NCI-H1436 treated with DMSO at 0.1 percent for 48 hours (cell line): ENCODE measurements around the gene SLC23A2.
"Not testable (repeated sequence)": the region's sequence is repeated elsewhere in the genome, so short reads cannot be mapped to it uniquely, and the experiment has no call there.

ENCODE experiments used
- DNase-seq: peaks from one replicate; lab custom pipeline; 2025; lab: John Stamatoyannopoulos, UW

Gene SLC23A2

GRCh38 chr20:4902788-4903187, 98.5 kb downstream of the SLC23A2 start:
- DNase-seq, result no peak

- DNase-seq, result no peak
Measured at GRCh38 chr20:4901031-4901818, 100.1 kb downstream of the SLC23A2 start.

DNA sequence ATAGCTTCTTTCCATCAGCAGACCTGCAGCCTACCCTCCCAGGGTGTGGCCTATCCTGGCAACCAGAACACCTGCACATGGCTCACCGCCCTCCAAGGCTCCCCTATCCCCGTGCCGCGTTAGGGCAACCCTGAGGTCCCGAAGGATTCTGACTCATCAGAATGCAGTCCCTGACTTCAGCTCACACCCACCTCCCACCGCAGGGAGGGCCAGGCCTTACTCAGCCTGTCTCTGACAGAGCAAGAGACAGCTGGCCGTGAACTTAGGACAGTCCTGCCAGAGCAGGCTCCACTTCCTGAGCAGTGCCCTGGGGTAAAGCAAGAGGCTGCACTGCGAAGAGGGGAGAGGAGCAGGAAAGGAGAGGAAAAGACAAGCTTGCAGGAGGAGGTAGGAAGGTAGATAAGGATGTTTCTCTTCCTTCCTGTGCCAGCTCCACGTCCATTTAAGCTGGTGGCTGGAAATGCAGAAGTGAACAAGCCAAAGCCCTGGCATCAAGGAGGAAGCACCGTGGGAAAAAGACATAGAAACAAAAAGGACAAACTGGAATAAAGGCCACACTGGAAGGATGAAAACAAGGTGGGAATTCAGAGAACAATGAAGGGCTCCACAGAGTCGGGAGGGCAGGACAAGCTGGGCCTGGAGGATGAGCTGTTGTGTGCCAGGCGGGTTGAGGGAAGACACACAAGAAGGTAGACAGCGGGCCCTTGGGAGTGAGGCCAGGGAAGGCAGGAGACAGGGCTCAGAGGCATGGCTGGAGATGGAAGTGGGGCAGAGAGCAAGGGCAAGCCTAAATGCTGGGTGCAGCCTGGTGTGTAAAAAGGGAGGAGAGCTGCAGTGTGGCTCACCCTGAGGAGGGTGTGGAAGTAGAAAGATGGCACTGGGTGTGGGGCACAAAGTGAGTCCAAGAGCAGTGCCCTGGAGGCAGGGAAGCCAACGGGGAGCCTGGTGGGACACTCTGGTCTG, 102.7 kb downstream of the SLC23A2 start:
- DNase-seq, result no peak

DNA sequence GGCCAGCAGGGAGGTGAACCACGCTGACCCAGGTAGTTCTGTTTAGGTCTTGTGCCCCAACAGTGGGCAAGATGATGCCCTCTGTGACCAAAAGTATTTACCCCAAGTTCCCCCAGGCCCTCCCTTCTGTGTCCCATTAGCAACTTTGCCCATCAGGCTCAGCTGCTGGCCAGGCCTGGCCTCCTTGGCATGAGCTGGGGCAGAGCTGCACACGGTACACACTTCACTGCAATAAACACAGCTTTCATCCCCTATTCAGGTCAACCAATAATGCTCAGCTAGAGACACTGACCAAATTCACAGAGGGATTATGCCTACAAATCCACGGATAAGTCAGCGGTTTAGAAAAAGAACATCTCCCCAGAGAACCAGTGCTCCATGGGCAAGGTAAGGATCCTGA, 103.7 kb downstream of the SLC23A2 start:
- no peak for DNase-seq

DNA sequence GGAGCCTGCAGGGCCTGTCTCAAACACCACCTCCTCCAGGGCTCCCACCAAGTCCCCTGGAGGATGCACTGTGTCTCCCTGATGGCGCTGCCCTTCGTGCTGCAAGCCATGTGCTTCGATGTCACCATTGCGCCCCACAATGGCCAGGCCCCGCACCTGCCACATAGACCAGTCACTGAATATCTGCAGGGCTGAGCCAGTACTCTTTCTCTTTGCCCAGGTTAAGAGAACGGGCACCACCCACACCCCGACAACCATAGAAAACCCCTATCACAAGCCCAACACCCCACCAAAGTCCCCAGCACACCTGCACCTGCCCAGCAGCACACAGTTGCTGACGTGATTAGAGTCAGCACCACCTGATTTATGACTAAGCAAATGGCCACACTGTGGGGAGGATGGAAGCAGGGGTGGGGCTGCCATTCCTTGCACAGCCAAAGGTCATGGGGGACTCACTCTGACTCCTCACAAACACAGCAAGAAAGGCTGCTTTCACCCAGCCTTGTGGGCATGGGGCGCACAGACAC, 104.3 kb downstream of the SLC23A2 start:
- DNase-seq, result no peak

DNA sequence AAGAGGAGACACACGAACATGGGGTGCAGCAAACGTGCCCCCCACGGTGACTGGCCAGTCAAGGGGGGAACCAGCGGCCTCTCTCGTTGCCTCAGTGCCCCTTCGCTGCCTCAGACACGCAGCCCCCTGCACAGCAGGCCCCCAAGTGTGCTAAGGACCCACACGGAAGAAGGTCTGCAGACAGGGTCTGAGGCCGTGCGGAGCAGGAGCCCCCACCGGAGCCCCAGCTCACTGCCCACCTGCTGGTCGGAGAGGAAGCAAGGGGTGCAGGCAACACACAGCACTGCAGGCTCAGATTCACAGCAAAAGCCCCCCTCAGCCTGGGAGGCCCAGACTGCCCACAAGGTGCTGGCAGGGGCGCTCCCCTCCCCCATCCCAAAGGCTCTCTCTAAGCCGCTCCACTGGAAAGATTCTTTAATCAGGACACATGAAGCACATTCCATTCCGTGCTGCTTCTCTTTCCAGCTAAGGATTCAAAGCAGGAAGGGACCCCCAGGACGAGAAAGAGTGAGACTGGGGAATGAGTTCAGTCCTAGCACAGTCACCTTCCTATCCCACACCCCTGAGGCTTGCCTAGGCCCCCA, 105.1 kb downstream of the SLC23A2 start:
- DNase-seq, result no peak

GRCh38 chr20:4894981-4895381, 106.3 kb downstream of the SLC23A2 start:
- DNase-seq, result no peak

DNA sequence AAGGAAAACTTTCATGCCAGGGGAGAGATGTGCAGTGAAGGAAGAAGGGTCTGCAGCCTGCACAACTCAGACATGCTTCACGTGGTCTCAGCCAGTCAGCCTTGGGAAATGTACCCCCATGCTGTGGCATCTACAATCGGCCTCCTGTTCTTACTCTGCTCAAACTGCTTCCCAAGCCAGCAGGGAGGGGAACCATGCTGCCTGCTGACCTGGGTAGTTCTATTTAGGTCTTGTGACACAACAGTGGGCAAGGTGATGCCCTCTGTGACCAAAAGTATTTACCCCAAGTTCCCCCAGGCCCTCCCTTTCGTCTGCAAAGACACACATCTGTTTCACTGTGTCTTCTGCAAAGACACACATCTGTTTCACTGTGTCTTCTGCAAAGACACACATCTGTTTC, 106.9 kb downstream of the SLC23A2 start:
- no peak for DNase-seq

GRCh38 chr20:4893709-4894108, 107.6 kb downstream of the SLC23A2 start:
- DNase-seq, result no peak

DNA sequence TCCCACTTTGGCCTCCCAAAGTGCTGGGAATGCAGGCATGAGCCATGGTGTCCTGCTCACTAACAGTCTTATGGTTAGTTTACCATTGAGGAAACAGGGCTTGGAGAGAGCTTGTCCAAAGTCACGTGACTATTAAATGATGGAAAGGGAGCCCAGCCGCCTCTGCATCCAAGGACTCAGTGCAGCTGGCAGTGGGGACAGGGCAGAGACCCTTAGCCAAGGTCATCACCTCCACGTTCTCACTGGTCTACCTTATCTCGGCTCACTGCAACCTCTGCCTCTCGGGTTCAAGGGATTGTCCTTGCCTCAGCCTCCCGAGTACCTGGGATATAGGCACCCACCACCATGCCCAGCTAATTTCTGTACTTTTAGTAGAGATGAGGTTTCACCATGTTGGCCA, 109.3 kb downstream of the SLC23A2 start:
- DNase-seq, result no peak

- no peak for DNase-seq
Measured at GRCh38 chr20:4891190-4891763, 110.0 kb downstream of the SLC23A2 start.

DNA sequence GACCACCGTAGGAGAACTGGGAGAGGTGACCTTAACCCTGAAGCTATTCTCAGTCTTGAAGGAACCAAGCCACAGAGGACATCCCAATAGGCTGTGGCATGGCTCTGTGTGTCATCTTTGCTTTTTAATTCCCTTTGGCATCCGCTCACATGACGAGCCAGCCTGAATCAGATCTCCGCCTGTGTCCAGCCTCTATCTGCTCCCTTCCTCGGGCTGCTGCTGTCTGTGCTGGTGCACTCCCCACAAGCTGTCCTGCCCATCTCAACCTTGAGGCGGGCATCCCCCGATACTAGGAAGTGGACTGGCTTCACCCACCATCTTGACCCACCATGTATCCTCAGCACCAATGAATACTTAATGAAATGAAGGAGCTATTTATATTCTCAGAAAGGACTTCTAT, 111.9 kb downstream of the SLC23A2 start:
- no peak for DNase-seq

GRCh38 chr20:4887586-4887985, 113.7 kb downstream of the SLC23A2 start:
- no peak for DNase-seq

DNA sequence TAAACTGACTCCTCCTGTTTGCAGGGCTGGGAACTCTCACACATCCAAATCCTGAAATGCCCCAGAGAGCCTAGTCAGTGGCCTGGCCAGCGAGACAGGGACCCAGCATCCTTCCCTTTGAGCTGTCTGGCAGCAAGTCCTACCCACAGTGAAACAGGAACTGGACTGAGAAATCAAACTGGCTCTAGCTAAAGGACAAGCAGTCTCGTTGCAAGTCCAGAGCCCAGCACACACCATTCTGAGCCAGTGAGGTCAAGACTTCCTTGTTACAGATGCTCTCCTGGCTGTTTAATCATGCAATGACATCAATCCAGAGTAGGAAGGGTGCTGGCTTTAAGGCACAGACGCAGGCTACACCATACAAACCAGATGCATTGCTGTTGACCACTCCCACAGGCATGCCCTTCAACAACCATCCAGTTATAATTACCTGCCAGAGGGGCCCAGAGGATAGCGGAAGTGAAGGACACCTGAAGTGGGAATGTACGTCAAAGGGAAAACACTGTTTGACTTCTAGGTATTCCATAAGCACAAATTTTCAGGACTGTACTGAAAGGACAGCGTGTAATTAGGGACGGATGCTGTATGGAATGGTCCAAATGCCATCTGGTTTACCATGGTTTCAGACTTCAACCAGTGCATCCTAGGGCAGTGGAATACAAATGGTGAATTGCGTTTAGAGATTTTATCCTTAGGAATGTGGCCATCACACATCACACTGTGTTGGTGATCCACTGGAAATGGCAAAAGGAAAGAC, 114.4 kb downstream of the SLC23A2 start:
- no peak for DNase-seq

GRCh38 chr20:4885877-4886276, 115.4 kb downstream of the SLC23A2 start:
- no peak for DNase-seq

DNA sequence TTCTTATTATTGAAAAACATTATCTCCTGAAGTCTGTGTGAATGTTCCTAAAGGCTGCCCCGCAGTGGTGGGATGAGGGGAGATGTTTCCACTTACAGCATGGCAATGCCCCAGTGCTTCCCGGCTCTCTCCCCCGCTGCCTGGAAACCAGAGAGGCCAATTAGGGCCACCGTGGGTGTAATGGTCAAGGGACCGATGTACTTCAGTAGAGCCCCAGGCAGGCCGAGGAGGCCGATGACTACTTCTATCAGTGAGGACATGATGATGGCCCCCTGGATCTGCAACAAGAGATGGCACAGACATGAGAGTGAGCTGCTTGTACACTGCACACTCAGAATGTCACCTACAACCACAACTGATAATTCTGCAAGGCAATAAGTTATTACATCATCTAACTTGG, 117.8 kb downstream of the SLC23A2 start:
- no peak for DNase-seq

- DNase-seq, result no peak
Measured at GRCh38 chr20:4883051-4883450, 118.3 kb downstream of the SLC23A2 start.

GRCh38 chr20:4881006-4881730, 120.1 kb downstream of the SLC23A2 start:
- no peak for DNase-seq

- DNase-seq, result no peak
Measured at GRCh38 chr20:4880051-4880450, 121.3 kb downstream of the SLC23A2 start.

GRCh38 chr20:4878099-4878498, 123.2 kb downstream of the SLC23A2 start:
- not testable (repeated sequence) for DNase-seq

- no peak for DNase-seq
Measured at GRCh38 chr20:4876731-4877130, 124.6 kb downstream of the SLC23A2 start.
